Upper lobe of left lung (tissue), 6 donors: Measurements from ENCODE around the gene FOXO1. TPM values are rescaled to one million over a fixed set of nuclear protein-coding genes. Genes with fewer than 3 reads are reported as not detected.

Experiments used
- ATAC-seq, 2 donors: fragments of 200-7000 bp; cut with Tn5 transposase; one replicate each; pipeline ENCODE4 v1.9.1; 2022; ENCODE audit warnings: mild to moderate bottlenecking in 2 of 2, moderate library complexity in 2 of 2; ENCODE audit not compliant: low FRiP score in 2 of 2
- DNase-seq, 2 donors: peaks; one replicate each; pipeline ENCODE4 v3.0.0-alpha.2; 2019 to 2020
- H3K27ac ChIP-seq, 4 donors: fragments of 200-600 bp; sonication (generic); one replicate each; pipeline ENCODE4 v1.5.1; 2016 to 2019
- H3K27me3 ChIP-seq, 4 donors: fragments of 200-600 bp; sonication (generic); one replicate each; pipeline ENCODE4 v1.5.1; 2017 to 2019
- H3K36me3 ChIP-seq, 4 donors: fragments of 200-600 bp; sonication (generic); one replicate each; pipeline ENCODE4 v1.5.1; 2016 to 2019
- H3K4me1 ChIP-seq, 4 donors: fragments of 200-600 bp; sonication (generic); one replicate each; pipeline ENCODE4 v1.5.1; 2018 to 2019
- H3K4me3 ChIP-seq, 4 donors: fragments of 200-600 bp; sonication (generic); one replicate each; pipeline ENCODE4 v1.5.1; 2017 to 2019; ENCODE audit warnings: mild to moderate bottlenecking in 2 of 4, moderate library complexity in 1 of 4
- H3K9me3 ChIP-seq, 4 donors: fragments of 200-600 bp; sonication (generic); one replicate each; pipeline ENCODE4 v1.5.1; 2018 to 2019
- CTCF ChIP-seq, 6 experiments: fragments of 450-650 bp in 4 of 6; fragments of 200-600 bp in 2 of 6; sonication (generic) in 2 of 6; IDR thresholded peaks; one replicate each; pipeline ENCODE4 v1.5.1; 2016 to 2019; ENCODE audit warnings: antibody characterized with exemption in 6 of 6
- EP300 ChIP-seq, 4 donors: sonication (generic); formaldehyde crosslinking; IDR thresholded peaks; one replicate each; pipeline ENCODE4 v1.5.1; 2017; ENCODE audit warnings: antibody characterized with exemption in 4 of 4, control low read depth in 2 of 4
- POLR2A ChIP-seq, 4 donors: fragments of 450-650 bp; IDR thresholded peaks; one replicate each; pipeline ENCODE4 v1.5.1; 2016 to 2017; ENCODE audit warnings: antibody characterized with exemption in 4 of 4, mild to moderate bottlenecking in 2 of 4
- POLR2AphosphoS5 ChIP-seq, 2 donors: sonication (generic); formaldehyde crosslinking; IDR thresholded peaks; one replicate each; pipeline ENCODE4 v1.5.1; 2017; ENCODE audit warnings: antibody characterized with exemption in 2 of 2
- WGBS, 2 donors: methylation state at CpG; one replicate each; pipeline ENCODE4 v1.1.5; 2017 to 2018; 5-methylcytosine and 5-hydroxymethylcytosine counted together
- total RNA-seq, 6 donors: library from RNA; depleted of rRNA in 4 of 6; stranded (reverse); fragments of >200 nt in 4 of 6; gene quantifications; one replicate each; pipeline versions ENCODE4 v1.1.0 to v1.2.1, GENCODE V29; 2016 to 2021
- donor health status: DM: no; HTN: no; CAD: no; lungs with moderate emphysema.
- donor health status: DM: no; HTN: yes; CAD: no; lungs with severe emphysema.

FOXO1 gene
- total RNA-seq, 6 donors from 2014 or later = 23.0 to 36.8 (median 31.2) TPM

GRCh38 chr13:40535345-40535836 lies 131.1 kb downstream of the FOXO1 start:
- WGBS, 2 donors = 94 to 95% methylated on average over 17 to 27 of the region's 27 CpGs
- no peaks in the 10 kb centered on the region for H3K36me3 ChIP-seq
- ATAC-seq = peak in 1 of 2 donors; percentile 49
- no peak overlapping the region for H3K4me3 ChIP-seq
- DNase-seq = peak in 1 of 2 donors; percentile 65
- no peaks in the 10 kb centered on the region for H3K27me3 ChIP-seq
- H3K9me3 ChIP-seq = no peaks in the 10 kb centered on the region
- H3K4me1 ChIP-seq = peaks cover 0 to 11% (median 5%) of the 10 kb centered on the region in 4 donors
- TF ChIP-seq POLR2AphosphoS5 (IDR thresholded peaks at IDR 0.05) = no peak
- no peak for TF ChIP-seq CTCF (IDR thresholded peaks at IDR 0.05)
- no peak for TF ChIP-seq EP300 (IDR thresholded peaks at IDR 0.05)
- no peak for TF ChIP-seq POLR2A (IDR thresholded peaks at IDR 0.05)
- H3K27ac ChIP-seq = no peak overlapping the region

GRCh38 chr13:40534456-40534855 lies 132.0 kb downstream of the FOXO1 start:
- H3K4me3 ChIP-seq = no peak overlapping the region
- H3K27me3 ChIP-seq = no peaks in the 10 kb centered on the region
- TF ChIP-seq POLR2AphosphoS5 (IDR thresholded peaks at IDR 0.05) (no peak), POLR2A (IDR thresholded peaks at IDR 0.05) (no peak), CTCF (IDR thresholded peaks at IDR 0.05) (no peak), EP300 (IDR thresholded peaks at IDR 0.05) (no peak)
- no peaks in the 10 kb centered on the region for H3K9me3 ChIP-seq
- ATAC-seq (no peak), DNase-seq (no peak)
- no peaks in the 10 kb centered on the region for H3K36me3 ChIP-seq
- peaks cover 0 to 3% (median 0%) of the 10 kb centered on the region in 4 donors for H3K4me1 ChIP-seq
- H3K27ac ChIP-seq = no peak overlapping the region
- WGBS, 2 donors = 77 to 80% methylated on average over 4 of the region's 4 CpGs

DNA sequence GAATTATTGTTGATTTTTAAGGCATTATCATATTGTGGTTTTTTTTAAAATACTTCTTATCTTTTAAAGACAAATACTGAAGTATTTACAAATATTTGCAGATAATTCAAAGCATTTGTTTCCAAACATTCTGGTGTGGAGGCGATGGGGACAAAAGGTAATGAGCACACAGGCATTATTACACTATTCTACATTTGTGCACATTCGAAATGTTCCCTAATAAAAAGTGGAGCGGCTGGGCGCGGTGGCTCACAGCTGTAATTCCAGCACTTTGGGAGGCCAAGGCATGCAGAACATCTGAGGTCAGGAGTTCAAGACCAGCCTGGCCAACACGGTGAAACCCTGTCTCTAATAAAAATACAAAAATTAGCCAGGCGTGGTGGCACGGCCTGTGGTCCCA lies 133.4 kb downstream of the FOXO1 start:
- Histone ChIP-seq H3K36me3 (no peaks in the 10 kb centered on the region), H3K4me3 (no peak overlapping the region), H3K4me1 (no peaks in the 10 kb centered on the region), H3K27me3 (no peaks in the 10 kb centered on the region), H3K27ac (no peak overlapping the region), H3K9me3 (peaks cover 0 to 3% (median under 1%) of the 10 kb centered on the region in 4 donors)
- DNase-seq = no peak
- no peak for ATAC-seq
- 89 to 90% methylated on average over 8 of the region's 8 CpGs for WGBS, 2 donors
- TF ChIP-seq CTCF (IDR thresholded peaks at IDR 0.05) (no peak), EP300 (IDR thresholded peaks at IDR 0.05) (no peak), POLR2A (IDR thresholded peaks at IDR 0.05) (no peak), POLR2AphosphoS5 (IDR thresholded peaks at IDR 0.05) (no peak)

DNA sequence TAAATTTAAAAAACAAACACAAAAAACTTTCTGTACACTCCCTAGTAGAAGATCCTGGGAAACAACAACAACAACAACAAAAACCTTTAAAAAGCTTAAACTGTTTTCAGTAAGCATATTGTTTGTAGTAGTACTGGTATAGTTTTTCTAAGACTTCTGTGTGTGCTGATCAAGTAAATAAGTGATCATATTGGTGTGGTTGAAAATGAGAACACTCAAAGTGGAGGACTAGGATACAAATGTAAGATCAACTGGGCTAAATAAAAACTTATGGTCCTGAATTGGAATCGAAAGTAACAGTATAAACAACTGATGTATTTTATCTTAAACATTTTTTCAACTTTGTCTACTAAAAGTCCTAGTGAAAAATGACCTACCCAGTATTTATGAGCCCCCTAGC lies 135.5 kb downstream of the FOXO1 start:
- Histone ChIP-seq H3K27me3 (no peaks in the 10 kb centered on the region), H3K4me3 (no peak overlapping the region), H3K9me3 (peaks cover 0 to 6% (median 3%) of the 10 kb centered on the region in 4 donors), H3K27ac (no peak overlapping the region), H3K36me3 (no peaks in the 10 kb centered on the region), H3K4me1 (no peaks in the 10 kb centered on the region)
- TF ChIP-seq POLR2AphosphoS5 (IDR thresholded peaks at IDR 0.05) (no peak), EP300 (IDR thresholded peaks at IDR 0.05) (no peak), CTCF (IDR thresholded peaks at IDR 0.05) (no peak), POLR2A (IDR thresholded peaks at IDR 0.05) (no peak)
- DNase-seq = no peak
- WGBS, 2 donors = 40 to 85% methylated on average over 1 of the region's 1 CpG
- no peak for ATAC-seq

DNA sequence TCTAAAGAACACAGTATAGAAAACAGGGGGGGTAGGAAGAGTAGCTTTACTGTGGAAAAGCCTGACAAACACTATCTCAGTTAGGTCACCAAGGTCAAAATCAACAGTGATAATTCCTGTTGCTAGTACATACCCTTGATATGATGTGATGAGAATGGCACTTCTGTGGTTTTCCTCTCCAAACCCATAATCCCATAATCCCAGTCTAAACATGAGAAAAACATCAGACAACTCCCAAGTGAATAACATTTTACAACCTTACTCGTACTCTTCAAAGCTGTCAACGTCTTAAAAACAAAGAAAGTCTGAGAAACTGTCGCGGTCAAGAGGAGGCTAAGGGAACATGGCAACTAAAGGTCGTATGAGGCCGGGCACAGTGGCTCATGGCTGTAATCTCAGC lies 137.6 kb downstream of the FOXO1 start:
- H3K36me3 ChIP-seq = no peaks in the 10 kb centered on the region
- no peaks in the 10 kb centered on the region for H3K4me1 ChIP-seq
- no peak for TF ChIP-seq EP300 (IDR thresholded peaks at IDR 0.05)
- TF ChIP-seq POLR2AphosphoS5 (IDR thresholded peaks at IDR 0.05) = no peak
- TF ChIP-seq POLR2A (IDR thresholded peaks at IDR 0.05) = no peak
- TF ChIP-seq CTCF (IDR thresholded peaks at IDR 0.05) = no peak
- no peaks in the 10 kb centered on the region for H3K27me3 ChIP-seq
- ATAC-seq = no peak
- no peak for DNase-seq
- H3K9me3 ChIP-seq = peaks cover 0 to 6% (median 3%) of the 10 kb centered on the region in 4 donors
- WGBS, 2 donors = 96% methylated on average over 6 of the region's 6 CpGs
- H3K4me3 ChIP-seq = no peak overlapping the region
- H3K27ac ChIP-seq = no peak overlapping the region
